T-cell (primary cell): Measurements from ENCODE around the gene PKHD1. TPM values are rescaled to one million over a fixed set of nuclear protein-coding genes. Genes with fewer than 3 reads are reported as not detected.

ENCODE experiments used
- ATAC-seq, 4 experiments: fragments of 200-7000 bp in 3 of 4; fragments of 150-1000 bp in 1 of 4; cut with Tn5 transposase; replicated peaks in 1 of 4; 1 replicate in 3 of 4; 2 replicates in 1 of 4; pipeline ENCODE4 v1.10.0; 2021; ENCODE audit warnings: moderate library complexity in 3 of 4, mild to moderate bottlenecking in 2 of 4, moderate number of reproducible peaks in 1 of 4
- CTCF ChIA-PET, 2 donors: fragments of 300-600 bp; sonication (Branson Sonifier 250); formaldehyde crosslinking; loops; one replicate each; lab custom pipeline; 2022; ENCODE audit warnings: antibody characterized with exemption in 2 of 2; lab: Charles Lee
- POLR2A ChIA-PET, 2 donors: fragments of 300-600 bp; sonication (Branson Sonifier 250); formaldehyde crosslinking; loops; one replicate each; lab custom pipeline; 2022; ENCODE audit warnings: antibody characterized with exemption in 2 of 2; lab: Charles Lee
- DNase-seq, 35 experiments: peaks; one replicate each; pipeline versions ENCODE4 v3.0.0 to v3.0.0-alpha.2; 2013 to 2023
- H3K27ac ChIP-seq: one replicate; pipeline ENCODE4 v1.5.1; 2013; ENCODE audit warnings: low read length
- H3K27me3 ChIP-seq, 2 experiments: replicated peaks in 1 of 2; 1 replicate in 1 of 2; 2 replicates in 1 of 2; pipeline versions ENCODE4 v1.6.1 to v1.7.0; 2013; ENCODE audit warnings: low read length in 1 of 2, mixed read lengths in 1 of 2; ENCODE audit not compliant: control insufficient read depth in 2 of 2, insufficient read depth in 2 of 2; ENCODE audit errors: extremely low read depth in 1 of 2
- H3K36me3 ChIP-seq, 2 donors: 1 replicate in 1 of 2; 2 replicates in 1 of 2; pipeline versions ENCODE4 v1.6.1 to v1.7.0; 2013; ENCODE audit warnings: low read length in 1 of 2; ENCODE audit not compliant: control insufficient read depth in 2 of 2, insufficient read depth in 1 of 2; ENCODE audit errors: extremely low read depth in 1 of 2
- H3K4me1 ChIP-seq, 2 experiments: 1 replicate in 1 of 2; 2 replicates in 1 of 2; pipeline versions ENCODE4 v1.6.1 to v1.7.0; 2013; ENCODE audit warnings: low read length in 2 of 2, mixed read lengths in 1 of 2; ENCODE audit not compliant: insufficient read depth in 2 of 2, control insufficient read depth in 1 of 2; ENCODE audit errors: extremely low read depth in 1 of 2
- H3K4me3 ChIP-seq, 2 donors: 1 replicate in 1 of 2; 2 replicates in 1 of 2; pipeline versions ENCODE4 v1.5.1 to v1.7.0; 2013; ENCODE audit warnings: mild to moderate bottlenecking in 2 of 2, low read length in 1 of 2, moderate library complexity in 1 of 2; ENCODE audit not compliant: control insufficient read depth in 1 of 2; ENCODE audit errors: extremely low read depth in 1 of 2
- H3K9me3 ChIP-seq: 2 replicates; pipeline ENCODE4 v1.7.0; 2013
- H3K27ac Mint-ChIP-seq, 2 donors: one replicate each; pipeline ENCODE4 v1.8.0; 2020 to 2021; ENCODE audit warnings: mild to moderate bottlenecking in 2 of 2, mixed read lengths in 2 of 2
- H3K27me3 Mint-ChIP-seq, 2 donors: one replicate each; pipeline ENCODE4 v1.8.0; 2021 to 2022; ENCODE audit warnings: mixed read lengths in 2 of 2
- H3K36me3 Mint-ChIP-seq: one replicate; pipeline ENCODE4 v1.8.0; 2021; ENCODE audit warnings: mixed read lengths
- H3K4me1 Mint-ChIP-seq, 3 donors: one replicate each; pipeline ENCODE4 v1.8.0; 2020 to 2022; ENCODE audit warnings: mixed read lengths in 3 of 3, mild to moderate bottlenecking in 1 of 3
- H3K4me3 Mint-ChIP-seq, 3 donors: one replicate each; pipeline ENCODE4 v1.8.0; 2020 to 2022; ENCODE audit warnings: mild to moderate bottlenecking in 3 of 3, mixed read lengths in 3 of 3, moderate library complexity in 3 of 3
- H3K9me3 Mint-ChIP-seq, 3 donors: one replicate each; pipeline ENCODE4 v1.8.0; 2020 to 2022; ENCODE audit warnings: mixed read lengths in 3 of 3
- WGBS: methylation state at CpG from one replicate; pipeline ENCODE4 v1.1.5; 2013; ENCODE audit warnings: missing lambda C conversion rate; ENCODE audit not compliant: insufficient coverage; 5-methylcytosine and 5-hydroxymethylcytosine counted together
- total RNA-seq, 35 experiments: library from RNA in 6 of 35; stranded (reverse) in 6 of 35; fragments of 120-200 nt in 1 of 35; gene quantifications; one replicate each; pipeline versions ENCODE4 v1.2.1 to v1.2.4 and lab custom pipeline; 2013 to 2026

The PKHD1 gene
- total RNA-seq, 5 donors from 2014 or later (not counting 1 experiment from before 2014, with no cell fraction given): 0.03 TPM; not detected in 3

GRCh38 chr6:52089758-52090348 lies 2.4 kb upstream of the PKHD1 start:
- Histone ChIP-seq H3K9me3 (no peaks in the 10 kb centered on the region), H3K27me3 (peaks cover 0 to 3% of the 10 kb centered on the region in 2 experiments), H3K27ac (no peak overlapping the region), H3K36me3 (no peaks in the 10 kb centered on the region), H3K4me1 (no peaks in the 10 kb centered on the region), H3K4me3 (no peak overlapping the region)
- CTCF ChIA-PET: interaction anchor here in 1 of 2 donors (1.0 kb wide), 1 partner anchor 12 kb away, joined by 3 read pairs; no protein-coding TSS in a partner anchor
- no CpG with 5 or more reads among the region's 2 CpGs for WGBS
- H3K27me3 Mint-ChIP-seq: peaks cover 5 to 7% of the 10 kb centered on the region in 2 donors
- no peak overlapping the region for H3K27ac Mint-ChIP-seq
- DNase-seq (no peak), ATAC-seq (no peak)
- H3K4me1 Mint-ChIP-seq: no peaks in the 10 kb centered on the region
- H3K9me3 Mint-ChIP-seq: peaks cover 0 to 4% (median 0%) of the 10 kb centered on the region in 3 donors
- H3K36me3 Mint-ChIP-seq: no peaks in the 10 kb centered on the region
- POLR2A ChIA-PET: no interaction called here
- no peak overlapping the region for H3K4me3 Mint-ChIP-seq

GRCh38 chr6:52086741-52087140 lies 672 bp downstream of the PKHD1 start:
- no peaks in the 10 kb centered on the region for H3K9me3 Mint-ChIP-seq
- ChIA-PET POLR2A (no interaction called here), CTCF (interaction anchor here in 1 of 2 donors (1.3 kb wide), 1 partner anchor 14 kb away, joined by 4 read pairs; no protein-coding TSS in a partner anchor)
- no peak overlapping the region for H3K27ac Mint-ChIP-seq
- H3K27me3 ChIP-seq: peaks cover 0 to 3% of the 10 kb centered on the region in 2 experiments
- H3K4me3 ChIP-seq: no peak overlapping the region
- no peak for ATAC-seq
- H3K9me3 ChIP-seq: no peaks in the 10 kb centered on the region
- no peaks in the 10 kb centered on the region for H3K36me3 ChIP-seq
- no peaks in the 10 kb centered on the region for H3K4me1 ChIP-seq
- peaks cover 9 to 12% of the 10 kb centered on the region in 2 donors for H3K27me3 Mint-ChIP-seq
- DNase-seq: no peak
- 84% methylated on average over 3 of the region's 5 CpGs for WGBS
- no peak overlapping the region for H3K27ac ChIP-seq
- no peaks in the 10 kb centered on the region for H3K36me3 Mint-ChIP-seq
- H3K4me3 Mint-ChIP-seq: no peak overlapping the region
- H3K4me1 Mint-ChIP-seq: no peaks in the 10 kb centered on the region

GRCh38 chr6:52081237-52081636 lies 6.2 kb downstream of the PKHD1 start:
- Histone ChIP-seq H3K9me3 (no peaks in the 10 kb centered on the region), H3K4me3 (no peak overlapping the region), H3K4me1 (no peaks in the 10 kb centered on the region), H3K27me3 (peaks cover 0 to 3% of the 10 kb centered on the region in 2 experiments), H3K36me3 (no peaks in the 10 kb centered on the region), H3K27ac (no peak overlapping the region)
- CTCF ChIA-PET: no interaction called here
- POLR2A ChIA-PET: no interaction called here
- no peak overlapping the region for H3K4me3 Mint-ChIP-seq
- H3K4me1 Mint-ChIP-seq: no peaks in the 10 kb centered on the region
- ATAC-seq (no peak), DNase-seq (no peak)
- H3K27ac Mint-ChIP-seq: no peak overlapping the region
- H3K36me3 Mint-ChIP-seq: no peaks in the 10 kb centered on the region
- no CpG with 5 or more reads among the region's 4 CpGs for WGBS
- no peaks in the 10 kb centered on the region for H3K9me3 Mint-ChIP-seq
- peaks cover 24 to 32% of the 10 kb centered on the region in 2 donors for H3K27me3 Mint-ChIP-seq

GRCh38 chr6:52077961-52078625 lies 9.3 kb downstream of the PKHD1 start:
- peak overlapping the region in 1 of 2 donors; percentile 6 for H3K27ac Mint-ChIP-seq
- ATAC-seq: no peak

GRCh38 chr6:52077180-52077884 lies 10.1 kb downstream of the PKHD1 start:
- ChIA-PET CTCF (interaction anchor here (1.0 to 1.4 kb wide), 2 partner anchors 12 to 14 kb away, joined by 3 read pairs; no protein-coding TSS in a partner anchor), POLR2A (no interaction called here)
- no peak overlapping the region for H3K27ac ChIP-seq
- Mint-ChIP-seq H3K27me3 (peaks cover 46 to 48% of the 10 kb centered on the region in 2 donors), H3K4me1 (no peaks in the 10 kb centered on the region), H3K27ac (no peak overlapping the region), H3K36me3 (no peaks in the 10 kb centered on the region), H3K4me3 (no peak overlapping the region), H3K9me3 (no peaks in the 10 kb centered on the region)
- H3K27me3 ChIP-seq: peaks cover 0 to 4% of the 10 kb centered on the region in 2 experiments
- no peaks in the 10 kb centered on the region for H3K36me3 ChIP-seq
- H3K4me1 ChIP-seq: no peaks in the 10 kb centered on the region
- 86% methylated on average over 1 of the region's 3 CpGs for WGBS
- H3K4me3 ChIP-seq: no peak overlapping the region
- ATAC-seq (no peak), DNase-seq (no peak)
- no peaks in the 10 kb centered on the region for H3K9me3 ChIP-seq

More at GRCh38 chr6:52077961-52078625, 9.3 kb downstream of the PKHD1 start:
- H3K27me3 ChIP-seq: peaks cover 0 to 4% of the 10 kb centered on the region in 2 experiments
- DNase-seq: no peak
- H3K36me3 ChIP-seq: no peaks in the 10 kb centered on the region
- ChIA-PET CTCF (interaction anchor here (0.6 to 1.4 kb wide), 3 partner anchors 11 to 1393 kb away, joined by 3 read pairs; no protein-coding TSS in a partner anchor), POLR2A (no interaction called here)
- Mint-ChIP-seq H3K9me3 (no peaks in the 10 kb centered on the region), H3K4me1 (no peaks in the 10 kb centered on the region), H3K36me3 (no peaks in the 10 kb centered on the region), H3K4me3 (no peak overlapping the region), H3K27me3 (peaks cover 42% of the 10 kb centered on the region in 2 donors)
- H3K27ac ChIP-seq: no peak overlapping the region
- H3K4me3 ChIP-seq: no peak overlapping the region
- 80% methylated on average over 6 of the region's 8 CpGs for WGBS
- no peaks in the 10 kb centered on the region for H3K9me3 ChIP-seq
- no peaks in the 10 kb centered on the region for H3K4me1 ChIP-seq

- Histone ChIP-seq H3K27me3 (peaks cover 0 to 4% of the 10 kb centered on the region in 2 experiments), H3K27ac (no peak overlapping the region), H3K9me3 (no peaks in the 10 kb centered on the region), H3K4me1 (no peaks in the 10 kb centered on the region), H3K4me3 (no peak overlapping the region), H3K36me3 (no peaks in the 10 kb centered on the region)
- no peak for ATAC-seq
- POLR2A ChIA-PET: no interaction called here
- no peaks in the 10 kb centered on the region for H3K36me3 Mint-ChIP-seq
- no peaks in the 10 kb centered on the region for H3K4me1 Mint-ChIP-seq
- no peak overlapping the region for H3K4me3 Mint-ChIP-seq
- CTCF ChIA-PET: interaction anchor here in 1 of 2 donors (1.4 kb wide), 1 partner anchor 13 kb away, joined by 3 read pairs; no protein-coding TSS in a partner anchor
- DNase-seq: no peak
- H3K27me3 Mint-ChIP-seq: peaks cover 48 to 50% of the 10 kb centered on the region in 2 donors
- WGBS: no CpG with 5 or more reads among the region's 4 CpGs
- H3K27ac Mint-ChIP-seq: no peak overlapping the region
- H3K9me3 Mint-ChIP-seq: no peaks in the 10 kb centered on the region
Observed at GRCh38 chr6:52076791-52077179, 10.6 kb downstream of the PKHD1 start.
